Mammary epithelial cell (primary cell): ENCODE measurements around the gene MFF.

Experiments used
- EZH2 ChIP-seq: IDR thresholded peaks from 2 replicates; pipeline ENCODE4 v1.6.1; 2012; ENCODE audit warnings: low read length, inconsistent platforms, borderline replicate concordance
- TF ChIP-seq, protein P1 (sequence below), 2 donors: IDR thresholded peaks in 1 of 2; conservative IDR thresholded peaks in 1 of 2; 2 replicates each; pipeline ENCODE4 v1.5.1; 2011 to 2012; ENCODE audit warnings: inconsistent platforms in 2 of 2, low read length in 2 of 2, mild to moderate bottlenecking in 2 of 2, control low read depth in 1 of 2, low read depth in 1 of 2; ENCODE audit not compliant: insufficient read depth in 1 of 2; ENCODE audit errors: extremely low read depth in 1 of 2

DNA sequence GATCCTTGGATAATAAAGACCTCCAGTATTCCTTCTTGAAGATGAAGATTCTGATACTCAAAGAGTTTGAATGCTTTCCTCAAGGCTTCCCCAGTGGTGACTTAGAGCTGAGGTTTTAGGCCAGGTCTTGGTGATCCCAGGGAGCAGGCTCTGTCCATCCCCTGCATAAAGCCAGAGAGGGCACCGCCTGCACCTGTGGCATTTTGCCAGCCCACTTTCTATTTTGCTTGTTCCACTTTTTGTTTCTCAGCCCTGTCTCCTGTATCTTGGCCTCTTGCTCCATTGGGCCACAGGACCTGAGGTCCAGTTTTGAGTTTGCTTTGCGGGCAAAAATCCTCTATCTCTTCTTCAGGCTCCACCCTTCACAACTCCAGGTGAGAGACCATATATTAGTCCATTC lies 69.3 kb downstream of the MFF start:
- TF ChIP-seq, protein P1, sequence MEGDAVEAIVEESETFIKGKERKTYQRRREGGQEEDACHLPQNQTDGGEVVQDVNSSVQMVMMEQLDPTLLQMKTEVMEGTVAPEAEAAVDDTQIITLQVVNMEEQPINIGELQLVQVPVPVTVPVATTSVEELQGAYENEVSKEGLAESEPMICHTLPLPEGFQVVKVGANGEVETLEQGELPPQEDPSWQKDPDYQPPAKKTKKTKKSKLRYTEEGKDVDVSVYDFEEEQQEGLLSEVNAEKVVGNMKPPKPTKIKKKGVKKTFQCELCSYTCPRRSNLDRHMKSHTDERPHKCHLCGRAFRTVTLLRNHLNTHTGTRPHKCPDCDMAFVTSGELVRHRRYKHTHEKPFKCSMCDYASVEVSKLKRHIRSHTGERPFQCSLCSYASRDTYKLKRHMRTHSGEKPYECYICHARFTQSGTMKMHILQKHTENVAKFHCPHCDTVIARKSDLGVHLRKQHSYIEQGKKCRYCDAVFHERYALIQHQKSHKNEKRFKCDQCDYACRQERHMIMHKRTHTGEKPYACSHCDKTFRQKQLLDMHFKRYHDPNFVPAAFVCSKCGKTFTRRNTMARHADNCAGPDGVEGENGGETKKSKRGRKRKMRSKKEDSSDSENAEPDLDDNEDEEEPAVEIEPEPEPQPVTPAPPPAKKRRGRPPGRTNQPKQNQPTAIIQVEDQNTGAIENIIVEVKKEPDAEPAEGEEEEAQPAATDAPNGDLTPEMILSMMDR (conservative IDR thresholded peaks at IDR 0.05 in 1 of 2, IDR thresholded peaks at IDR 0.05 in 1 of 2; ENCODE audit: extremely low read depth in 1 of 2, insufficient read depth in 1 of 2, low read depth in 1 of 2, low read length in 2 of 2) = no peak
- no peak for TF ChIP-seq EZH2
